Measurements from ENCODE around the gene SLC43A3.

The SLC43A3 gene

GRCh38 chr11:57467508-57468157 is 40.7 kb upstream of the SLC43A3 start:
- H3K9me3 ChIP-seq, result no peaks in the 10 kb centered on the region
- peaks cover 44% of the 10 kb centered on the region for H3K27me3 ChIP-seq
- no peaks in the 10 kb centered on the region for H3K36me3 ChIP-seq
- no peaks in the 10 kb centered on the region for H3K4me1 ChIP-seq (ENCODE audit: control insufficient read depth in 1 of 2, insufficient read depth in 1 of 2, low read depth in 1 of 2, low read length in 1 of 2)
- TF ChIP-seq CTCF (IDR thresholded peaks at IDR 0.05), result no peak
- H3K4me3 ChIP-seq (ENCODE audit: low read depth in 1 of 2, low read length in 1 of 2), result no peak overlapping the region
- H3K27ac ChIP-seq, result no peak overlapping the region

DNA sequence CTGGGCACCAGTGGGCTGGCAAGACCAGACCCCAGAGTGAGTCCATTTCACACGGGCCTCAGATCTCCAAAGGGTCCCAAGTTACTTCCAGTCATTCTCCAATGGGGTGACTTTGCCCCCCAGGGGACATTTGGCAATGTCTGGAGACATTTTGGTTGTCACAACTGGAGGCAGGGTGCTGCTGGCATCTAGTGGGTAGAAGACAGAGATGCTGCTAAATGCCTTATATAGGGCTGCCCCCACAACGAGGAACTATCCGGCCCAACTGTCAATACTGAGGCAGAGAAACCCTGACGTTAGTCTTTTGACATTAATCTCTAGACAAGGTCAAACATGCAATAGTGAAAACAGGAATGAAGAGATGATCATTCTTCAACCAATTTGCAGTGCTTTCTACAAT is 39.8 kb upstream of the SLC43A3 start:
- Histone ChIP-seq H3K9me3 (no peaks in the 10 kb centered on the region), H3K4me1 (ENCODE audit: control insufficient read depth in 1 of 2, insufficient read depth in 1 of 2, low read depth in 1 of 2, low read length in 1 of 2) (no peaks in the 10 kb centered on the region), H3K4me3 (ENCODE audit: low read depth in 1 of 2, low read length in 1 of 2) (no peak overlapping the region), H3K36me3 (no peaks in the 10 kb centered on the region), H3K27me3 (peaks cover 52% of the 10 kb centered on the region), H3K27ac (no peak overlapping the region)
- TF ChIP-seq CTCF (IDR thresholded peaks at IDR 0.05), result no peak

GRCh38 chr11:57464539-57465181 is 37.7 kb upstream of the SLC43A3 start:
- Histone ChIP-seq H3K27ac (no peak overlapping the region), H3K36me3 (no peaks in the 10 kb centered on the region), H3K4me3 (ENCODE audit: low read depth in 1 of 2, low read length in 1 of 2) (no peak overlapping the region), H3K9me3 (no peaks in the 10 kb centered on the region), H3K4me1 (ENCODE audit: control insufficient read depth in 1 of 2, insufficient read depth in 1 of 2, low read depth in 1 of 2, low read length in 1 of 2) (peaks cover 11 to 16% of the 10 kb centered on the region in 2 experiments), H3K27me3 (peaks cover 72% of the 10 kb centered on the region)
- TF ChIP-seq CTCF (IDR thresholded peaks at IDR 0.05), result no peak

DNA sequence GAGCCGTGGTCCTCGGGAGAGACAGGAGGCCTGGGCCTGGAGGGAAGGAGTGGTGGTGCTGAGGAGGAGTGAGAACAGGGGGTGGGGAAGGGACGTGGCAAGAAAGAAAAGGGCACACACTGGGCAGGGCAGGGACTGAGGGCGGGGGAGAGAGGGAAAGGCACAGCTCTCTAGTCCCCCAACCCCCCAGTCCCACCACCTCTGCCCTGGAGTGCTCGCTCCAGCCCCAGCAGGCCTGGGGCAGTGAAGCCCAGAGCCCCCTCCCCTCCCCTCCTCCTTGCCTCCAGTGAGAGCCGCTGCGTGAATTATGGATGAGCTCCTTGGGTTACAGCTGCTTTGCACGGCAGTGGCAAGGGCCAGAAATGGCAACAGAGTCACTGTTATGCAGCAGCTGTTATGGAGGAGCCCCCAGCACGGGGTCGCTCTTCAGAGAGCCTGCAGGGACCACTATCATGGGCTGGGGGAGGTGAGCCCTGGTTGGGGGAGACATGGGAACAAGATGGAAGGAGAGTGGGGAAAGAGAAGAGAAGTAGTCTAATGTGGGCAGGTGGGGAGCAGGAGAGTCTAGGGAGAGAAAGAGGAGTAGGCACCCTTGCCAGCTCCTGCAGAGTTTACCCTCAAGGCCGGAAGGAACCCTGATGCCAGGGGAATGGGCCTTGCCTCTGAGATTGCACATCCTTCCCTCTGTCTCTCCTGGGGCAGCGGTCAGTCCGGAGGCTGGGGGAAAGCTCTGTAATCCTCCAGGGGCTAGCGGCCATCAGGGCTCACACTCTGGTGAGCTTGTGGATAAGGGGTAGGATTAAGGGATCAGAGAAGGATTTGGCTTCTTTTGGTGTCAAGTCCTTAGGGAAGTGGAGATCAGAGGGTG is 37.0 kb upstream of the SLC43A3 start:
- peaks cover 77% of the 10 kb centered on the region for H3K27me3 ChIP-seq
- no peak for TF ChIP-seq CTCF (IDR thresholded peaks at IDR 0.05)
- H3K4me3 ChIP-seq (ENCODE audit: low read depth in 1 of 2, low read length in 1 of 2), result no peak overlapping the region
- H3K27ac ChIP-seq, result no peak overlapping the region
- H3K36me3 ChIP-seq, result no peaks in the 10 kb centered on the region
- no peaks in the 10 kb centered on the region for H3K9me3 ChIP-seq
- peaks cover 18 to 23% of the 10 kb centered on the region in 2 experiments for H3K4me1 ChIP-seq (ENCODE audit: control insufficient read depth in 1 of 2, insufficient read depth in 1 of 2, low read depth in 1 of 2, low read length in 1 of 2)

DNA sequence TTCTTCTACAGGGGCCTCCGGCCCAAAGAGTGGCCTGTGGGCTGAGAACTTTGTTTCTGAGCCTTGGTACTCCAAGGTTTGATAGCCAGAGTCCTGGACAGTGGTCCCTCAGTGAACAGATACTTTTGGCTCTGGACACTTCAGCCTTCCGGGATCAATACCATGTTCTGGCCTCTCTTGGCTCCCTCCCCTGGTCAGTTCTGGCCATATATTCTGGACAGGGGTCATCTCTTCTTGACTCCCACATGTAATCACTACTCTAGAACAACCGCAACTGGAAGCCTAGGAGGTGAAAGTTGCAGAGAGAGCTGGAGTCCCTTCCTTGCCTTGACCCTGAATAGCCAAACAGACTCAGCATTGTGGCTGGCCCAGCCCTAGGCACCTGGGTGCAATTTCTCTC is 35.7 kb upstream of the SLC43A3 start:
- H3K4me3 ChIP-seq (ENCODE audit: low read depth in 1 of 2, low read length in 1 of 2), result no peak overlapping the region
- no peaks in the 10 kb centered on the region for H3K36me3 ChIP-seq
- peaks cover 81% of the 10 kb centered on the region for H3K27me3 ChIP-seq
- peaks cover 30 to 36% of the 10 kb centered on the region in 2 experiments for H3K4me1 ChIP-seq (ENCODE audit: control insufficient read depth in 1 of 2, insufficient read depth in 1 of 2, low read depth in 1 of 2, low read length in 1 of 2)
- TF ChIP-seq CTCF (IDR thresholded peaks at IDR 0.05), result no peak
- no peaks in the 10 kb centered on the region for H3K9me3 ChIP-seq
- H3K27ac ChIP-seq, result no peak overlapping the region
